Left hindlimb (tissue), 1 donor: Measurements from ENCODE around the gene SHROOM3.

Experiments
- DNase-seq: peaks from one replicate; pipeline ENCODE4 v3.0.0-alpha.2; 2018

Gene SHROOM3

DNA sequence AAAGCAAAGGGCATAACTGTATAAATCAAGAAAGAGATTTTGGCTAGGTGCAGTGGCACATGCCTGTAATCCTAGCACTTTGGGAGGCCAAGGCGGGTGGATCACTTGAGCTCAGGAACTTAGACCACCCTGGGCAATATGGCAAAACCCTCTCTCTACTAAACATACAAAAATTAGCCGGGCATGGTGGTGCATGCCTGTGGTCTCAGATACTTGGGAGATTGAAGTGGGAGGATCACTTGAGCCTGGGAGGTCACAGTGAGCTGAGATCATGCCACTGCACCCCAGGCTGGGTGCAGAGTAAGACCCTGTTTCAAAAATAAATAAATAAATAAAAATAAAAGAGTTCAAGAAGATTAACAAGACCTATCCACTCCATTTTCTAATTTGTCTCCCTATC is 235.6 kb downstream of the SHROOM3 start:
- DNase-seq: no peak

- DNase-seq: no peak
Measured at GRCh38 chr4:76673362-76673761, 238.3 kb downstream of the SHROOM3 start.

- no peak for DNase-seq
Measured at GRCh38 chr4:76674983-76675382, 240.0 kb downstream of the SHROOM3 start.

DNA sequence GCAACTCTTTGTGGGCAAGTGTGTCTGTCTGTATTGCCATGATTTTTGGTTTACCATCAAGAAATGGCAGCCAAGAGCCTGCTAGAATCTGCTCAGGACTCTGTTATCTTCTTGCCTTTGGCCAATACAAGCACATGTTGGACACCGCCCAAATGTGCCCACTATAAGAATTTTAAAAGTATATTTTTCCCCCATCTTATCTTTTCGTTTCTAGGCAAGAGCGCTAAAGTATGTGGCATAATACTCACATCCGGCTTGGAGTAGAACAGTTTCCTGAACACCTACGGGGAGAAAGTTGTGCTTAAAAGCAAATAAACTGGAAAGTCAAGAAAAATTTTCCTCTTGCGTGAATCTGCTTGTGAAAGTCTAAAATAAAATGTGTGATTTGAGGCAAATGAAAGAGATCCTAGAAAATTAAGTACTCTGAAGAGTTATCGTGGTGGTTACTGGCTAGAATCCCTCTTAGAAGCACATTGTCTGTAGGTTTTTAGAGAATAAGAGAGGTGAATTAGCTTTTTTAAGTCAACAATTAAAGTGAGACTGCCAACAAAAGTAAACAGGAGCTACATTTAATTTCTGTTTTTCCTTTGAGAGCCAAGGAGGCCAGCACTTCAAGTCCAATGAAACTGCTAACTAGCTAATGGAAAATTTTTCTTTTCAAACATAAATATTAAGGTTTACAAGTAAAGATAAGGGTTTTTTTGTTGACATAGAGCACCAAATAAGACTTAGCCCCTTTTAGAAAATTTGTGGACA is 242.7 kb downstream of the SHROOM3 start:
- DNase-seq: no peak

- no peak for DNase-seq
Measured at GRCh38 chr4:76679691-76680090, 244.7 kb downstream of the SHROOM3 start.

GRCh38 chr4:76680952-76681351 is 245.9 kb downstream of the SHROOM3 start:
- no peak for DNase-seq

GRCh38 chr4:76681996-76682395 is 247.0 kb downstream of the SHROOM3 start:
- DNase-seq: no peak

GRCh38 chr4:76683144-76683543 is 248.1 kb downstream of the SHROOM3 start:
- DNase-seq: no peak

DNA sequence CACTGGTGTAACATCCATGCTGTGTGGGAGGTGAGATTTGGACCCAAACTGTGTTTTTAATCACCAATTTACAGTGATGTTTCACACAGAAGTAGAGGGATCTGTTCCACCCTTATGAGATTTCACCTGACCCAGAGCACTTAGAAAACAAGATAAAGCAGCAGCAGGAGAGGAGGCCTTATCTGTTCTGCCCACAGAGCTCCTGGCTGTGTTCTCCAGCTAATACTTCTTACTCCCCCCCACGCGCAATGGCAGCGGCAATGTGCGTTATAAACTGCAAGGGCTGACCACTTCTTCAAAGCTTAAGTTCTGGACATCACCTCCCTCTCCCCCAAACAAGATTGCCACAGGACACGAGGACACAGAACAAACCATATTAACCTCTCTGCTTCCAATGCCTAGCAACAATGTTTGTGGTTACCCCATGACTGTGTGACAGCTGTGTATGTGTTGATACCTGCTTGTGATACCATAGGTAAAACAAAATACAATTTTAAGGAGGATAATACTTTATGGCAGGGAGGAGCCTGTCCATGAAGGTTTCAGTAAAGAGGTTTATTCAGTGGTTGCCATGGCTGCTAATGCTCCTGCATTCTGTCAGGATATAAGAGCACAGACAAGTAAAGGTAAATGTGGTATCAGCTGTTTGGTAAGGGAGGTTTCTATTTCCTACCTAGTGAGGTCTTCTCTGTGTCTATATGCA is 252.9 kb downstream of the SHROOM3 start:
- no peak for DNase-seq

GRCh38 chr4:76688619-76689144 is 253.7 kb downstream of the SHROOM3 start:
- no peak for DNase-seq

DNA sequence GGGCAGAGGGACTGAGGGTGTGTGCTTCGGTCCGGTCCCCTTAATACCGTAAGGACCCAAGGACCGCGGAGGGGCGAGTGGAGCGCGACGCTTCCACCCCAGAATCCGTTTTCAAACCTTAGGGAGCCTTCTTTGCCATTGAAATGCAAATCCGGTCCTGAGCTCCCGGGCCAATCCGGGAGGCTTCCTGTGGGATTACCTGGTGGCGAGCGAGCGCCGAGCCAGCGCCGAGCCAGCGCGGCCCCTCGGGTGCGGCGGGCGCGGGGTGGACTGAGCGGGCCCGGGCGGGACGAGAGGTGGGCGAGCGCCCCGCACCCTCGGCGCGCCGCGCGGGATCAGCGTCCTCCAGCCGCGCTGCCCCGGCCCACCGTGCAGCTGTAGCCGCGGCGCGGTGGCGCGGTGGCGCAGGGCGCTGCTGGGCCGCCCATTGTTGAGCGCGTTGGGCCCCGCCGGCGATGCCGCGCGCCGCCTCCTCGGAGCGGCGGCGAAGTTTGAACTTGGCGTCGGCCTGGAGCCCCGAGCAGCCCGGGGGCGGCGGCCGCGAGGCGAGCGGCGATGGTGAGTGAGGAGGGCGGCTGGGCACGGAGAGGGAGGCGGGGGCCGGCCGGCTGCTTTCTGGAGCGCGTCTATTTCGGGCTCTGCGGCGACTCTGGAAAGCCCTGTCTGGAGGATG is 254.3 kb downstream of the SHROOM3 start:
- DNase-seq: peak; percentile 68

DNA sequence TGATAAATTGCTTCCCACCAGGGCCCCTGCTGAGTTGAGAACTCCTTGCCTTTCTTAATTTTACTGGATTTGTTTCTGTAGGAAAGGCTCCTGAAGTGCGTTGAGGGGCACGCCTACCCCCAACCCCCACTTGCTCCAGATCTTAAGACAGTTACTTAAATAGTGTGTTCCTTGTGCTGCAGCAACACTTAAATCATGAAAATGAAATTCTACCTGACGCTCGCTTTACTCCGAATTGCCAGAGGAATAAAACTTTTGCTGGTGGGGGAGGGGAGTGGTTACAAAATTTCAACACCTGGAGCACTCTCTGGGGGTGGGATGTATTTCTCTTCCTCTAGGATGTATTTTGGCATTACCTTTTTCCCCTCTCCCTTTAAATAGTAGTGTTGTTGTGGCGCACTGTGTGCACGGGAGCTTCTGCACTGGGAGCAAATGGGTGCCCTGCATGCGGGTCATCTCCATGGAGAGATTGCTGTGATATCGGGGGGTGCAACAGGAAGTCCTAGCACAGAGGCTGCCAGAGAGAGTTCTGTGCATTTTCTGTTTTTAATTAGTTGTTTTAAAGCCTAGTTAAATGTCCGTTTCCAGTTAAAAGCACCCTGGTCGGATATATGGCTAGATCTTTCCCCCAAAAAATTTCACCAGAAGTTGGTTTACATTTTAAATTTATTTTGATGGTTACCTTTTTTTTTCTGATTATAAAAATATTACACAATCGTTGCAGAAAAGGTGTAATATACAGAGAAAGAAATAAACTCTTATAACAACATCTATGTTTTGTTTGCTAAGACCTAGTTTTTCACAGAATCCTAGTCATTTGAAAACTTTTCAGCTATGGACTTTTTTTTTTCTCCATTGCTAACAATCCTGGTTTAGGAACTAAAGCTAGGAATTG is 255.2 kb downstream of the SHROOM3 start:
- DNase-seq: peak; percentile 47

GRCh38 chr4:76690906-76691275 is 255.9 kb downstream of the SHROOM3 start:
- no peak for DNase-seq

- DNase-seq: no peak
Measured at GRCh38 chr4:76691807-76692582, 257.0 kb downstream of the SHROOM3 start.

- no peak for DNase-seq
Measured at GRCh38 chr4:76692761-76693160, 257.7 kb downstream of the SHROOM3 start.

DNA sequence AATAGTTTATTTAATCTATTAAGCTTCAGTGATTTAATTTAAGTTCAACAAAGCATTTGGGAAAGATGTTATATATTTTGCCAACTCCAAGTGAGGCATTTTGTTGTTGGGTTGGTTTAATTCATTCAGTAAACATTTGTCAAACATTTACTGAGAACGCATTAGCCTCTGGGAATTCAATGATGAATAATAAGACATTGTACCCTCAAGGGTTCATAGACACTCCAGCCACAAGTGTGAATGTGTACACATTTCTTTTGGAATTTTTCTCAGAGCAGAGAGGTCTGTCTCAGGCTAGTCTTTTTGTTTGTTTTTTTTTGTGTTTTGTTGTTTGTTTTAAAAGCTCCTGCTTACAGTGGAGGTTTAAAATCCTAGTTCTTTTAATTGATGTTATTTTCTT is 259.0 kb downstream of the SHROOM3 start:
- DNase-seq: no peak

DNA sequence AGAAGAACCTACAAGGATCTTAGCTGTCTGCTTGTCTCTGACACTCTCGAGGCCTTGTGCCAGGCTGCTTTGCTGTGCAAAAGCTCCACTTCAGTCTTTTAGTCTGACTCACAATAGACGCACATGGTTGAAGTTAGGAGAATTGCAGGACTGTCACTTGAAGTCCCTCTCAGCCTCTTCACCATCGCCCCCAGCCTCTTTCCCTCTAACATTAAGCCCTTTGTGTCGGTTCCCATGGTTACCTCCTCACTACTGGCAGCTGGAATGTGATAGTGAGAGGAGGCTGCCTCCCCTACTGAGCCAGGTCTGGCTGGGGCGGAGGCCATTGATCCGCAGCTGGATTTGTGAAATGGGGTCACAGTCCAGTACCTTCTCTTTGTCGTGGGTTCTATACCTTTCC is 261.1 kb downstream of the SHROOM3 start:
- no peak for DNase-seq

DNA sequence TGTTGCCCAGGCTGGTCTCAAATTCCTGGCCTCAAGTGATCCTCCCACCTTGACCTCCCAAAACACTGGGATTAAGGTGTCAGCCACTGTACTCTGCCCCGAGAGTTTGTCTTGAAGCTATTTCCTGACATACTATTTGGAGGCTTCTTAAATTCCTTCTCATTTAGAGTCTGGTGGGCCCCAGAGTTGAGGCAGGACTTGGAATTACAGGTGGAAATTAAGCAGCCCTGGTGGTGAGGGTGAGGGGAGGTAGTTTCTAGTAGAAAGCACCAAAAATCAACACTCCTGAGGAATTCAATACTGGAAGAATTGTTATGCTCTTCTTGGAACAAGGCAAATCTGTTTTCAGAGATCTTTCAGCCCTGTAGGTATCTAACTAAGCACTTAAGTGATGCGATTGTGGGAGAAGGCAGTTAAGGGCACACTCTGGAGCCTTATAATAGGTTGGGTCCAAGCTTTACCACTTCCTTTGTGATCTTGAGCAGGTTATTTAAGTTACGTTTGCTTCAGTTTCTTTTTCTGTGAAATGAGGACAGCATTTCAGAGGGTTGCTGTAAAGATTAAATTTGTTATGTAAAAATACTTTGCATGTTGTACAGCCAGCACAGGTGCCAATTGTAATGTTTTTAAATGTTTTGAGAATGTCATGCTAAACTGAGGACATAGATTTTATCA is 262.2 kb downstream of the SHROOM3 start:
- no peak for DNase-seq

- DNase-seq: no peak
Measured at GRCh38 chr4:76698141-76698540, 263.1 kb downstream of the SHROOM3 start.

DNA sequence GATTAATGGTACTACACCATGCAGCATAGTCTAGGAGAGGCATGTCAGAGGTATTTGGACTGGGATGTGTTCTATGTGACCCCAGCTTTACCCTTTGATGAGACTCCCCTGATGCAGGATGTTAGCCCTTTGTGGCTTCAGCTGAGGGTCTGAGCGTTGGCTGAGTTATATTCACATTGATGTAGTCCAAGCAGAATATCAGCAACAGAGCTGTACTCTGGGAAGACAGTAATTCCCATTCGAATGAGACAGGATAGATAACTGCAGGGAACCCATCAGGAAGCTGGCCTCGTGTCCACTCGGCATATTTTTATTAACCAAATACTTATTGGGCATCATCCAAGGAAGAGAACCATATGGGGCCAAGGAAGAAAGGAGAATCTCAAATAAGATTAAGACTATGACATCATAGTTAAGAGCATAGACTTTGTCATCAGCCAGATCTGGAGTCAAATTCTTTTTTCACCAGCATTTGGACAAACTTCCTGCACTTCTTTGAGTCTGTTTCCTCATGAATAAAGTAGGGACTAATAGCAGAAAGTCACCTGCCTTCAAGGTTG is 264.8 kb downstream of the SHROOM3 start:
- no peak for DNase-seq
